Activated CD4-positive, alpha-beta T cell treated with anti-CD3 and anti-CD28 coated beads for 36 hours (primary cell): ENCODE results near the gene RSPO3. TPM values are rescaled to one million over a fixed set of nuclear protein-coding genes. Genes with fewer than 3 reads are reported as not detected.

Source experiments
- ATAC-seq: fragments of 200-7000 bp; cut with Tn5 transposase; one replicate; pipeline ENCODE4 v1.10.0; 2021; ENCODE audit warnings: mild to moderate bottlenecking, moderate library complexity
- CTCF ChIA-PET: fragments of 350-600 bp; sonication (Branson Sonifier 250); formaldehyde crosslinking; loops from one replicate; lab custom pipeline; 2021; ENCODE audit warnings: antibody characterized with exemption; lab: Charles Lee
- POLR2A ChIA-PET: fragments of 350-600 bp; sonication (Branson Sonifier 250); formaldehyde crosslinking; loops from one replicate; lab custom pipeline; 2021; ENCODE audit warnings: antibody characterized with exemption, inconsistent platforms; lab: Charles Lee
- DNase-seq: peaks from one replicate; pipeline ENCODE4 v3.0.0-alpha.2; 2020
- H3K27ac Mint-ChIP-seq: one replicate; pipeline ENCODE4 v1.8.0; 2021; ENCODE audit warnings: mixed read lengths
- H3K27me3 Mint-ChIP-seq: one replicate; pipeline ENCODE4 v1.8.0; 2021; ENCODE audit warnings: mixed read lengths
- H3K36me3 Mint-ChIP-seq: one replicate; pipeline ENCODE4 v1.8.0; 2021; ENCODE audit warnings: low read depth, mixed read lengths
- H3K4me1 Mint-ChIP-seq: one replicate; pipeline ENCODE4 v1.8.0; 2021; ENCODE audit warnings: mixed read lengths
- H3K4me3 Mint-ChIP-seq: one replicate; pipeline ENCODE4 v1.8.0; 2021; ENCODE audit warnings: mild to moderate bottlenecking, moderate library complexity, mixed read lengths
- H3K9me3 Mint-ChIP-seq: one replicate; pipeline ENCODE4 v1.8.0; 2021; ENCODE audit warnings: low read depth, mixed read lengths
- intact Hi-C, 2 experiments: fragments of 100-400 bp; cut with DNase I in 1 of 2; cut with micrococcal nuclease in 1 of 2; formaldehyde crosslinking; loops; one replicate each; pipeline versions ENCODE4 v1.14.2 to v1.15.1; 2022 to 2024; cut with DNase I, micrococcal nuclease
- total RNA-seq, 2 experiments: library from RNA; stranded (reverse); gene quantifications; one replicate each; pipeline ENCODE4 v1.2.3, GENCODE V29; 2021

RSPO3 gene, protein sequence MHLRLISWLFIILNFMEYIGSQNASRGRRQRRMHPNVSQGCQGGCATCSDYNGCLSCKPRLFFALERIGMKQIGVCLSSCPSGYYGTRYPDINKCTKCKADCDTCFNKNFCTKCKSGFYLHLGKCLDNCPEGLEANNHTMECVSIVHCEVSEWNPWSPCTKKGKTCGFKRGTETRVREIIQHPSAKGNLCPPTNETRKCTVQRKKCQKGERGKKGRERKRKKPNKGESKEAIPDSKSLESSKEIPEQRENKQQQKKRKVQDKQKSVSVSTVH
- not detected for total RNA-seq

DNA sequence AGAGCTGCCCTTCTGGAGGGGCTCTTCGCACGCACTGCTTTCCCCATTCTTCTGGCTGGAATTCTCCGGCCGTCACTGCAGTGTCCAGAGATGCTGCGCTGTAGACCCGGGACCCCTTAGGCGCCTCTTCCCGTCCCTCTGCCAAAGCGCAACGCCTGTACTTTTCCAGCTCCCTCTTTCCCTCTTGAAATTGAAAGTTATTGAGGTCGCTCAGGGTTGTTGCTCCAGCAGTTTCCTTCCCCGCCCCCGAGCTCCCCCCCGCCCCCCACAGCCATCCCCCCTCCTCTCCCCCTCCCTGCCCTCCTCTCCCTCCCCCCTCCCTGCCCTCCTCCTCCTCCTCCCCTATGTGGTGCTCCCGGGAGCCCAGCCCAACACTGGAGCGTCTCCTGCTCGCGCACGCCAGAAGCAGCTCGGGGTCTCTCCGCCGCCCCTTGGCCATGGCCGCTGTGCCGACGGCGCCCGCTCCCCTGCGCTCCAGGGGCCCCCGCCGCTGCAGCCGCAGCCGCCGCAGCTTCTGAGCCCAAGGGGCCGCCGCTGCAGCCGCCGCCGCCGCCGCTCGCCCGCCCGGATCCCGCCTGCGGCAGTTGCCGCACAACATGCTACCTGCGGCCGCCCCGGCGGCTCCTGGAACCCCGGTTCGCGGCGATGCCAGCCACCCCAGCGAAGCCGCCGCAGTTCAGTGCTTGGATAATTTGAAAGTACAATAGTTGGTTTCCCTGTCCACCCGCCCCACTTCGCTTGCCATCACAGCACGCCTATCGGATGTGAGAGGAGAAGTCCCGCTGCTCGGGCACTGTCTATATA is at the start of gene RSPO3:
Gene RSPO3 (plus strand): TSS at position 374 of the 804 bp plus-strand sequence. CDS start 522 bp downstream, outside the sequence.
- DNase-seq (peak; percentile 41), ATAC-seq (peak; percentile 21)
- Mint-ChIP-seq H3K9me3 (no peaks in the 10 kb centered on the region), H3K4me3 (peak within 1 kb of the TSS; percentile 51), H3K36me3 (no peaks in the 10 kb centered on the region), H3K27me3 (peaks cover 54% of the 10 kb centered on the region), H3K27ac (no peak within 1 kb of the TSS), H3K4me1 (peaks cover 19% of the 10 kb centered on the region)
- ChIA-PET POLR2A (no interaction called here), CTCF (no interaction called here)
- intact Hi-C loops = no loop called here

DNA sequence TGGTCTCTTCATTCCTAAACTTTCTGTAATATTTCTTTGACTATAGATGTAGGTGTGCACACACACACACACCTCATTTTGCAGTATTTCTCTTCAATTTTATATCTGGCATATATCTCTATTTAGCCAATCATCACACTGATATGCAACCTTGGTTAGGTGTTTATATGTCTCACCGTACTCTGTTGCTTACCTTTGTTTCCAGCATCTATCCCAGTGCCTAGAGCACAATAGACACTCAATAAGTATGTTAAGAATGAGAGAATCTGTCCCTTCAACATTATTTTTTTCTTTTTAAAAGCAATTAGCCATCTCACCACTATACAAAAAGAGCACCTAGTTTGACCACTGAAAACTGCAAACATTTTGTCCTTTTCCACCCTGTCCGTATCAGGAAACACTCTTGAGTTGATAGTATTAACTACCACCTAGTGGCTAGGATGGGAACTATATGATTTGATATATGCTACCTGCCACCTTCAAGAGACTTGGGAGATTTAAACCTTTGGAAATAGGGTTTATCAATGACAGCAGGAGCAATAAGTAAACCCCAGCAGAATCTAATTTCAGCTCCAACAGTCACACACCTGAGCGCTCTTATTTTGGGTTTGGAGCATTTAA is 48.7 kb upstream of the RSPO3 start:
- no peak for DNase-seq
- no peak for ATAC-seq
- H3K4me3 Mint-ChIP-seq = no peak overlapping the region
- ChIA-PET CTCF (no interaction called here), POLR2A (no interaction called here)
- H3K27me3 Mint-ChIP-seq = peaks cover 4% of the 10 kb centered on the region
- intact Hi-C loops = no loop called here
- no peaks in the 10 kb centered on the region for H3K36me3 Mint-ChIP-seq
- no peaks in the 10 kb centered on the region for H3K4me1 Mint-ChIP-seq
- H3K9me3 Mint-ChIP-seq = no peaks in the 10 kb centered on the region
- H3K27ac Mint-ChIP-seq = no peak overlapping the region

DNA sequence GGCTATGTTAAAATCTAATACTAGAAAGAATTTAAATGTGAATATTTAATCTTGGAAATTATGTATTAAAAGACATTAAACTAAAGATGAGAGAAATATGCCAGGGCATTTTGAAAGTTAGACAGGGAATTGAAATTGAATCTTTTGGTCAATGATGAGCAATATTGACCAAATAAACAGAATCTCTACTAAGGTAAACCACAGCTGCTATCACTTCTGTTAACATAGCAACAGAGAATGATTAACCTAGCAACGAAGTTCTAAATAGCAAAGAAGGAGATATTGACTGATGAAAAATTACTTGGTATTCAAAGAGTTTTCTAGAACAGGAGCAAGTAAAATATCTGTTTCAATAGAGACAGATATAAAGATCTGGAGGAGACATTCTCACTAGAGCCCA is 45.2 kb upstream of the RSPO3 start:
- no peak for ATAC-seq
- POLR2A ChIA-PET = no interaction called here
- Mint-ChIP-seq H3K4me1 (no peaks in the 10 kb centered on the region), H3K9me3 (no peaks in the 10 kb centered on the region), H3K4me3 (no peak overlapping the region), H3K27ac (no peak overlapping the region), H3K27me3 (peaks cover 4% of the 10 kb centered on the region), H3K36me3 (no peaks in the 10 kb centered on the region)
- intact Hi-C loops = no loop called here
- CTCF ChIA-PET = no interaction called here
- DNase-seq = no peak

DNA sequence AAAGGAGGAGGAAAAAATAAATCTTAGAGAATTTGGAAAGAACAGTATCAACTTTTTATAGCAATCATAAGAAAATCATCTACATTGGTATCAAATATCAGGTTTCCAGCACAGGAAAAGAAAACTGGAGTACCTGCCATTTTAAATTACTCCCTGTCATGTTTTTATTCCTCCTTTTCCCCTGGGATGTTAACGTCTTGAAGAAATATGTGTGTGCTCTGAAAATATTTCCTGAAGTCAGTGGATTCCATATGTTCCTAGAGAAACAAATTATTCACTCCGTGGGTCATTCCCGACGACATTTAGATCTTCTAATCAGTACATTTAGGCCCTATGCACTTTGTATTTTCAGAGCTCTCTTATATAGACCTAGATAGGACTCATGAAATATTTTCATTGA is 42.0 kb upstream of the RSPO3 start:
- ATAC-seq = no peak
- Mint-ChIP-seq H3K36me3 (no peaks in the 10 kb centered on the region), H3K27ac (no peak overlapping the region), H3K4me3 (no peak overlapping the region), H3K9me3 (no peaks in the 10 kb centered on the region), H3K4me1 (no peaks in the 10 kb centered on the region), H3K27me3 (peaks cover 12% of the 10 kb centered on the region)
- ChIA-PET POLR2A (no interaction called here), CTCF (no interaction called here)
- intact Hi-C loops = no loop called here
- DNase-seq = no peak

DNA sequence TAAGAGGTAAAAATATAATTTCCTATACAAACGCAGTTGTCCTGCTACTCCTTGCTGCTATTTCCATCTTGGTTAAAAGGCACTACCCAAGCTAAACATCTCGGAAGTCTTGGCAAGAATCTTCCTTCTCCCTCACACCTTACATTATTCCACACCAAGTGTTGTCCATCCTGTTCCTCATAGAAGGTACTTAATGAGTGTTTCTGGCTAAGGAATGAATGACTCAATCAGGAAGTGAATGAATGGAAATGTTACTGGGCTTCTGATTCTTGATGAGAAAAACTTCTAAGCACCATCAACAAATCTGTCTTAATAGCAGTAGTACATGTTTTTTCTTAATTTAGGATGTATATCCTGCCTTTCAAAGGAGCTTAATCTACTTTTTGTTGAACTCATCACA is 40.6 kb upstream of the RSPO3 start:
- intact Hi-C loops = no loop called here
- Mint-ChIP-seq H3K27ac (no peak overlapping the region), H3K36me3 (no peaks in the 10 kb centered on the region), H3K27me3 (peaks cover 12% of the 10 kb centered on the region), H3K4me3 (no peak overlapping the region), H3K4me1 (no peaks in the 10 kb centered on the region), H3K9me3 (no peaks in the 10 kb centered on the region)
- ATAC-seq = no peak
- CTCF ChIA-PET = no interaction called here
- no peak for DNase-seq
- POLR2A ChIA-PET = no interaction called here

DNA sequence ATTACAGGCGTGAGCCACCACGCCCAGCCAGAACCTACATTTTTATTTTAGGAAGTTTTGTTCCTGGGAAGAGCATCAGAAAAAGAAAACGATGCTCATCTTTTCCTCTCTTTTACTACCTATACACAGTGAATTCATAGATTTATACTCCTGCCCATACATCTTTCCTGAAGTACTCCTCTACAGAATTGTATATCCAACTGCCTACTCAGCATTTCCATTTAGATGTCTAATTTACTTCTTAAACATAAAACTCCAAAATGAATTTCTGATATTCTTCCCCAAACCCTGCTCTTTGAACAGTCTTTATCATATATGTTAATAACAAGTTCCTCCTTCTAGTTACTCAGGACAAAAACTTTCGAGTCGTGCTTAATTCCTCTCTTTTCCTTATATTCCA is 39.8 kb upstream of the RSPO3 start:
- ChIA-PET POLR2A (no interaction called here), CTCF (no interaction called here)
- Mint-ChIP-seq H3K4me3 (no peak overlapping the region), H3K9me3 (no peaks in the 10 kb centered on the region), H3K4me1 (no peaks in the 10 kb centered on the region), H3K27me3 (peaks cover 10% of the 10 kb centered on the region), H3K36me3 (no peaks in the 10 kb centered on the region), H3K27ac (no peak overlapping the region)
- intact Hi-C loops = no loop called here
- ATAC-seq = no peak
- no peak for DNase-seq

DNA sequence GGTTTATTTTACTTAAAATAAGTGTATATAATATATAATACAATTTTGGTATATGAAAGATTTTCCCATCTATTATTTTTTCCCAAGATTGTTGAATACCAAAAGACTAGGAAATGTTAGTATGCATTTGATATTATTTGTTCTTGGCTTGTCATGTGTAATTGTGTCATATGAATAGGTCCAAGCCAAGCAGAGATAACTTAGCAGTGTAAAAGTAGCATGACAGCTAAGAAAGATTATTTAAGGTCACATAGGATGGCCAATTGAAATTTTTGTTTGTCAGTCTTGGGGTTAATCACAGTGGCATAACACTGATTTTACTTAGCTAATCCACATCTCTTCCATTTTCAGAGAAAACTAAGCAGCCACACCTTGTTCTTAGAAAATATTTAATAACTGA is 38.8 kb upstream of the RSPO3 start:
- intact Hi-C loops = no loop called here
- Mint-ChIP-seq H3K4me3 (no peak overlapping the region), H3K27me3 (peaks cover 9% of the 10 kb centered on the region), H3K4me1 (no peaks in the 10 kb centered on the region), H3K9me3 (no peaks in the 10 kb centered on the region), H3K27ac (no peak overlapping the region), H3K36me3 (no peaks in the 10 kb centered on the region)
- no peak for ATAC-seq
- CTCF ChIA-PET = no interaction called here
- POLR2A ChIA-PET = no interaction called here
- DNase-seq = no peak

DNA sequence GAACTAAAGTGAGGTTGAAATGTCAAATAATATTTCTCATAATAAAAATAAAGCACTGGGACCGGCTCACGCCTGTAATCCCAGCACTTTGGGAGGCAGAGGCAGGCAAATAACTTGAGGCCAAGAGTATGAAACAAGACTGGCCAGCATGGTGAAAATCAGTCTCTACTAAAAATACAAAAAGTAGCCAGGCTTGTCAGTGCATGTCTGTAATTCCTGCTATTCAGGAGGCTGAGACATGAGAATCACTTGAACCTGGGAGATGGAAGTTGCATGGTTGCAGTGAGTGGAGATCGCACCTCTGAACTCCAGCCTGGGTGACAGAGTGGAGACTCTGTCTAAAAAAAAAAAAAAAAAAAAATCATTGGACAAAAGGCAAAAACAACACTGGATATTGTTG is 38.4 kb upstream of the RSPO3 start:
- intact Hi-C loops = no loop called here
- Mint-ChIP-seq H3K9me3 (no peaks in the 10 kb centered on the region), H3K27ac (no peak overlapping the region), H3K4me1 (no peaks in the 10 kb centered on the region), H3K27me3 (peaks cover 7% of the 10 kb centered on the region), H3K36me3 (no peaks in the 10 kb centered on the region), H3K4me3 (no peak overlapping the region)
- no peak for DNase-seq
- ChIA-PET CTCF (no interaction called here), POLR2A (no interaction called here)
- ATAC-seq = no peak

DNA sequence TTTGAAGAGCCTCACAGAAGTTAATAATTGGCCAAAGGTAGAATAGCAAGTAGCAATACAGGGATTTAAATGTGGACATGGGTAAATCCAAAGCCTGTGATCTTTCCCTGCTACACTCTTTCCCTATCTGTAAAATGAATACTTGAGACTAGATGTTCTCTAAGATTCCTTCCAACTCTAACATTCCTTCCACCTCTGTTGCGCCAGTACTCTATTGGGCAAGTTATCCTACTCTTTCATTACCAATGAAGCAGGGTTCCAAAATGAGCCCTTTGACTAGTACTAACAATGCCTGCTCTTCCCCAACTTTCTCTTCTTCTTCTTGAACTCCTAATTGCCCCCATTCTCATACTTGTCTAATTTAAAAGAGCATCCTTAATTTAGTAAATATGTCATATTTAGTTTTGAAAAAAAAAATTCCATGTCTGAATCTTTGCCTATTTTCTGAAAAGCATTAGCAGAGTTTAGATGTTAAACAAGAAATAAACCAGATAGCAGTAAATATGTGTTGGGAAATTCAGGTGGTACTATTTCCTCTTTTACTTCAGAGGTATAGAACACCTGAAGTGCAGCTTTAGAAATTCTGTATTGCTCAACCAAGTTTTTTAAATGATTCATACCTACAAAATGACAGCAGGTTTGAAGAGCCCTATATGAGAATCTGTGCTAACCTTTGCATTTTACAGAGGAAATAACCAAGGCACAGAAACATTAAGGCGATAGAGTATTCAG is 35.1 kb upstream of the RSPO3 start:
- H3K27me3 Mint-ChIP-seq = peaks cover 10% of the 10 kb centered on the region

DNA sequence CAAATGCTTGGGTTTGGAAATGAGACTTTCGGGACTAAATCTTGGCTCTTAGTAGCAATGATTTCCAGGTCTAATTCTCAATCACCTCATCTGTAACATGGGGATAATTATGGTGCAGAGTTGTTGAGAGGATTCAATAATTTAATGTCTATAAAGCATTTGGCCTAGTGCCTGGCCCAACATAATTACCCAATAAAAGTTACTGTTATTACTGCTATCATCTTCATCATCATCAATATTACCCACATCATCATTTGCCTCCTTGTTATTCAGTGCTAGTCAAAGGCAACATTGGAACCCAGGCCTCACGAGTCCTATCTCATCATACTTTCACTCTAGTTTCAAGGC is 34.5 kb upstream of the RSPO3 start:
- no peak overlapping the region for H3K4me3 Mint-ChIP-seq
- H3K27ac Mint-ChIP-seq = no peak overlapping the region
- no peak for ATAC-seq
- DNase-seq = no peak
- intact Hi-C loops = no loop called here
- H3K9me3 Mint-ChIP-seq = no peaks in the 10 kb centered on the region
- H3K36me3 Mint-ChIP-seq = no peaks in the 10 kb centered on the region
- no peaks in the 10 kb centered on the region for H3K4me1 Mint-ChIP-seq
- ChIA-PET CTCF (no interaction called here), POLR2A (no interaction called here)
- peaks cover 8% of the 10 kb centered on the region for H3K27me3 Mint-ChIP-seq

More for the DNA sequence above, 35.1 kb upstream of the RSPO3 start:
- Mint-ChIP-seq H3K36me3 (no peaks in the 10 kb centered on the region), H3K4me3 (no peak overlapping the region), H3K4me1 (no peaks in the 10 kb centered on the region), H3K9me3 (no peaks in the 10 kb centered on the region), H3K27ac (no peak overlapping the region)
- intact Hi-C loops = no loop called here
- POLR2A ChIA-PET = no interaction called here
- DNase-seq (no peak), ATAC-seq (no peak)
- CTCF ChIA-PET = no interaction called here

DNA sequence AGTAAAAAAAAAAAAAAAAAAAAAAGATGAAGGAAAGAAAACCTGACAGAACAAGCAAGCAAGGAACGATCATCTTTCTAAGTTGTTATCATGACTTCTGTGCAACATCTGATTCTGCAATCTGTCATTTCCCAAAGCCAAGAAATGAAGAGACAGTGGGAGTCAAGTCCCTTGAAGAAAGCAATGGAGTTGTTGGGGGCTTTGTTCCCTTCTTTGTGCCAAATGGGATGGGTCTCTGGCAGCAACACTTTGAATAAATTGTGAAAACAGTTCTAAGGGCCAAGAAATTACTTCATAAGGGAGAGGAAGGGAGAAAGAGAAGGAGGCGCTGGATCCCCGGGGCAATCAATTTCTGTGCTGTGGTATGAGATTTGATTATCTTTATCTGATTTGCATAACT is 33.3 kb upstream of the RSPO3 start:
- intact Hi-C loops = no loop called here
- ChIA-PET POLR2A (no interaction called here), CTCF (no interaction called here)
- Mint-ChIP-seq H3K36me3 (no peaks in the 10 kb centered on the region), H3K4me3 (no peak overlapping the region), H3K27ac (no peak overlapping the region), H3K9me3 (no peaks in the 10 kb centered on the region), H3K4me1 (no peaks in the 10 kb centered on the region), H3K27me3 (peaks cover 3% of the 10 kb centered on the region)
- ATAC-seq (no peak), DNase-seq (no peak)
